IPS-18c (cell line): Measurements from ENCODE around the gene ZNF213.
A peak's percentile ranks its signal among the peaks of the same experiment; 100 is the strongest.

Experiments used
- H3K4me3 ChIP-seq: 2 replicates; pipeline ENCODE4 v1.7.0; 2013; ENCODE audit warnings: low read depth, mild to moderate bottlenecking, low read length, moderate library complexity; ENCODE audit not compliant: insufficient read depth
- H3K9me3 ChIP-seq: one replicate; pipeline ENCODE4 v1.6.1; 2013; ENCODE audit warnings: mild to moderate bottlenecking, low read length, moderate library complexity; ENCODE audit not compliant: control insufficient read depth, insufficient read depth

Gene ZNF213

DNA sequence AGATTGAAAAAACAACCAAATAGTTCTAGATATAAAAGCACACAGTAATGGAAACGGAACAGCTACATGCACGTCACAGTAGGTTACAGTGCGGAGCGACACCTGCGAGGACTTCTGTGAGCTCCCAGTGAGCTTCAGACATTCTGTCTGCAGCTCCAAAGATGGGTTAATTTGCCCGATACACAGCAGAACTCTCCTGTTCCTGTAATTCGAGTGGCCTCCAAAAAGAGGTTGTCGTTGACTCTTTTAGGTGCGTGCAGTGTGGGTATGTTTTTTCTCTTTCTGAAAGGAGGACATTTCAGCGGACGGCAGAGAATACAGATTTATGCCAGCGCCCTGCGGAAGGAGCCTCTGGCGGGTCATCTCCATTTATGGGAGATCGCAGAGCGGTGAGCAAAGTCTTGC lies 56.1 kb downstream of the ZNF213 start:
- peak overlapping the region; percentile 66 for H3K4me3 ChIP-seq

More for the DNA sequence above, 56.1 kb downstream of the ZNF213 start:
- H3K9me3 ChIP-seq, result no peaks in the 10 kb centered on the region
